Measurements from ENCODE around the gene PRSS57.

- TF ChIP-seq PATZ1 (CRISPR knock-in tag; IDR thresholded peaks at IDR 0.05; ENCODE audit: borderline replicate concordance) (no peak), TOX (CRISPR knock-in tag; IDR thresholded peaks at IDR 0.05; ENCODE audit: borderline replicate concordance) (no peak), RARB (CRISPR knock-in tag; IDR thresholded peaks at IDR 0.05) (no peak), ISL1 (CRISPR knock-in tag; IDR thresholded peaks at IDR 0.05) (no peak)
Observed at GRCh38 chr19:688214-688613, 7.0 kb downstream of the PRSS57 start.
